GM10248 (cell line): ENCODE results near the gene GFPT1.
"Not testable (repeated sequence)": the region's sequence is repeated elsewhere in the genome, so short reads cannot be mapped to it uniquely, and the experiment has no call there.

ENCODE experiments used
- CTCF ChIA-PET: fragments of 300-600 bp; sonication (Branson Sonifier 250); formaldehyde crosslinking; extraction: SDS; loops from one replicate; lab custom pipeline; 2021; ENCODE audit warnings: antibody characterized with exemption; lab: Yijun Ruan, JAX
- POLR2A ChIA-PET: fragments of 350-650 bp; sonication (Branson Sonifier 250); formaldehyde crosslinking; extraction: SDS; loops from one replicate; lab custom pipeline; 2020; ENCODE audit warnings: antibody characterized with exemption; lab: Yijun Ruan, JAX
- DNase-seq: peaks from one replicate; pipeline ENCODE4 v3.0.0; 2012; ENCODE audit errors: extremely low spot score
- TF ChIP-seq, protein P1 (sequence below): IDR thresholded peaks from 2 replicates; pipeline ENCODE4 v1.5.1; 2012; ENCODE audit warnings: mild to moderate bottlenecking, low read depth; ENCODE audit errors: extremely low read depth, missing control alignments, control extremely low read depth

Gene GFPT1

GRCh38 chr2:69422198-69422597, 35.2 kb upstream of the GFPT1 start:
- ChIA-PET POLR2A (interaction anchor here (0.7 kb wide), 1 partner anchor 1488 kb away, joined by 3 read pairs; no protein-coding TSS in a partner anchor), CTCF (interaction anchor here (1.2 kb wide), 2 partner anchors 9 to 17 kb away, joined by 3 to 4 read pairs; no protein-coding TSS in a partner anchor)
- TF ChIP-seq, protein P1, sequence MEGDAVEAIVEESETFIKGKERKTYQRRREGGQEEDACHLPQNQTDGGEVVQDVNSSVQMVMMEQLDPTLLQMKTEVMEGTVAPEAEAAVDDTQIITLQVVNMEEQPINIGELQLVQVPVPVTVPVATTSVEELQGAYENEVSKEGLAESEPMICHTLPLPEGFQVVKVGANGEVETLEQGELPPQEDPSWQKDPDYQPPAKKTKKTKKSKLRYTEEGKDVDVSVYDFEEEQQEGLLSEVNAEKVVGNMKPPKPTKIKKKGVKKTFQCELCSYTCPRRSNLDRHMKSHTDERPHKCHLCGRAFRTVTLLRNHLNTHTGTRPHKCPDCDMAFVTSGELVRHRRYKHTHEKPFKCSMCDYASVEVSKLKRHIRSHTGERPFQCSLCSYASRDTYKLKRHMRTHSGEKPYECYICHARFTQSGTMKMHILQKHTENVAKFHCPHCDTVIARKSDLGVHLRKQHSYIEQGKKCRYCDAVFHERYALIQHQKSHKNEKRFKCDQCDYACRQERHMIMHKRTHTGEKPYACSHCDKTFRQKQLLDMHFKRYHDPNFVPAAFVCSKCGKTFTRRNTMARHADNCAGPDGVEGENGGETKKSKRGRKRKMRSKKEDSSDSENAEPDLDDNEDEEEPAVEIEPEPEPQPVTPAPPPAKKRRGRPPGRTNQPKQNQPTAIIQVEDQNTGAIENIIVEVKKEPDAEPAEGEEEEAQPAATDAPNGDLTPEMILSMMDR: no peak
- DNase-seq: no peak

- CTCF ChIA-PET: interaction anchor here (1.5 to 2.3 kb wide), 2 partner anchors 14 to 18 kb away, joined by 3 to 14 read pairs; partner anchors contain the start of gene NFU1
- DNase-seq, POLR2A ChIA-PET: not testable (repeated sequence)
Measured at GRCh38 chr2:69419111-69419510, 32.1 kb upstream of the GFPT1 start.

DNA sequence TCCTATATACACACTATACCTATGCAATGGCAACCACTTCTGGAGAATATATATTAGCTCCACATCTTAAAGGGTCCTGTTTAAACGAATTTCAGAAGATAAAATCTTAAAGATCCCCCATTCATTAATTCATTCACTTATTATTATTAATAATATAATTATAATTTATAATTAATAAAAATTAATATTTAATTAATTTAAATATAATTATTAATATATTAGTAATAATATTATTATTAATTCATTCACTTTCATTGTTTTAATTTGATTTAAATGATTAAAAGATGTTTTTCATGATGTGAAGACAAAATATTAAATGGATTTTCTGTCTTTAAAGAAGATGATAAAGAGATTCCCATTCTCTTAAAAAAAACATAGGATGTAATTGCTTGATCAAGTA, 29.1 kb upstream of the GFPT1 start:
- ChIA-PET POLR2A (no interaction called here), CTCF (no interaction called here)
- no peak for DNase-seq
- TF ChIP-seq, protein P1: no peak

DNA sequence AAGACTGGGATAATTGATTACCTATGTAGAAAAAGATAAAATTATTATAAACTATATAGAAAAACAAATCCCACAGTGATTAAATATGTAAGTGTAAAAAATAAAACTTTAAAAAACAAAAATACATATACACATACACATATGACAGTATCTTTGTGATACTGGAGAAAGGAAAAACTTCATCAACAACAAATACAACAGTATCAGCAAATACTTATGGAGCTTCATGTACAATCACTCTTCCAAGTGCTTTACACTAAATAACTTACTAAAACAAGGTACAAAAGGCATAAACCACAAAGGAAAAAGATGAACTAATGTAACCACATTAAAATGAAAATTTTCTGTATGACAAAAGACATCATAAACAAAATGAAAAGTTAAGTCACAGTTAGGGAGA, 24.1 kb upstream of the GFPT1 start:
- no peak for DNase-seq
- POLR2A ChIA-PET: no interaction called here
- CTCF ChIA-PET: no interaction called here
- TF ChIP-seq, protein P1: no peak

- POLR2A ChIA-PET: no interaction called here
- CTCF ChIA-PET: interaction anchor here (1.1 kb wide), 1 partner anchor 15 kb away, joined by 5 read pairs; no protein-coding TSS in a partner anchor
- DNase-seq: no peak
- TF ChIP-seq, protein P1: no peak
Measured at GRCh38 chr2:69405306-69405705, 18.3 kb upstream of the GFPT1 start.

GRCh38 chr2:69400121-69400520, 13.1 kb upstream of the GFPT1 start:
- no peak for DNase-seq
- ChIA-PET POLR2A (no interaction called here), CTCF (interaction anchor here (1.3 kb wide), 1 partner anchor 10 kb away, joined by 4 read pairs; no protein-coding TSS in a partner anchor)
- TF ChIP-seq, protein P1: no peak

- TF ChIP-seq, protein P1: no peak
- CTCF ChIA-PET: interaction anchor here (1.1 to 1.8 kb wide), 2 partner anchors 32 to 50 kb away, joined by 3 to 4 read pairs; no protein-coding TSS in a partner anchor
- DNase-seq: no peak
- POLR2A ChIA-PET: no interaction called here
Measured at GRCh38 chr2:69397234-69397633, 10.2 kb upstream of the GFPT1 start.
